Fibroblast of lung (primary cell): ENCODE data around the gene SPARC. TPM values are rescaled to one million over a fixed set of nuclear protein-coding genes. Genes with fewer than 3 reads are reported as not detected.

Source experiments
- DNase-seq, 2 donors: peaks; one replicate each; pipeline versions ENCODE4 v3.0.0 to v3.0.0-alpha.2; 2010; ENCODE audit warnings: low read depth in 2 of 2
- H2AFZ ChIP-seq: 2 replicates; pipeline ENCODE4 v1.5.1; 2012; ENCODE audit warnings: low read length, control low read depth, inconsistent platforms
- H3K27ac ChIP-seq: 2 replicates; pipeline ENCODE4 v1.5.1; 2011; ENCODE audit warnings: low read length, control low read depth; ENCODE audit not compliant: insufficient read depth
- H3K27me3 ChIP-seq: 2 replicates; pipeline ENCODE4 v1.5.1; 2011; ENCODE audit warnings: mild to moderate bottlenecking, low read length; ENCODE audit not compliant: control insufficient read depth, insufficient read depth
- H3K36me3 ChIP-seq: 2 replicates; pipeline ENCODE4 v1.5.1; 2011; ENCODE audit warnings: low read length; ENCODE audit not compliant: control insufficient read depth, insufficient read depth
- H3K4me1 ChIP-seq: 2 replicates; pipeline ENCODE4 v1.5.1; 2011; ENCODE audit warnings: low read length; ENCODE audit not compliant: control insufficient read depth, insufficient read depth; ENCODE audit errors: extremely low read depth
- H3K4me2 ChIP-seq: 2 replicates; pipeline ENCODE4 v1.5.1; 2011; ENCODE audit warnings: low read length, control low read depth; ENCODE audit not compliant: insufficient read depth; ENCODE audit errors: extremely low read depth
- H3K4me3 ChIP-seq, 4 experiments: fragments of 200-600 bp in 1 of 4; sonication (generic) in 1 of 4; replicated peaks in 1 of 4; 2 replicates each; pipeline ENCODE4 v1.5.1; 2011 to 2016; ENCODE audit warnings: low read length in 4 of 4, low read depth in 3 of 4, mild to moderate bottlenecking in 3 of 4, control low read depth in 2 of 4, inconsistent platforms in 1 of 4, mixed read lengths in 1 of 4; ENCODE audit not compliant: insufficient read depth in 1 of 4; ENCODE audit errors: control extremely low read depth in 1 of 4
- H3K79me2 ChIP-seq: 2 replicates; pipeline ENCODE4 v1.5.1; 2012; ENCODE audit warnings: mild to moderate bottlenecking, low read length, inconsistent platforms; ENCODE audit not compliant: control insufficient read depth, insufficient read depth
- H3K9ac ChIP-seq: 2 replicates; pipeline ENCODE4 v1.5.1; 2011; ENCODE audit warnings: mild to moderate bottlenecking, low read length, control low read depth; ENCODE audit not compliant: insufficient read depth
- H3K9me3 ChIP-seq: 2 replicates; pipeline ENCODE4 v1.5.1; 2012; ENCODE audit warnings: low read depth, low read length; ENCODE audit not compliant: control insufficient read depth, insufficient read depth
- H4K20me1 ChIP-seq: 2 replicates; pipeline ENCODE4 v1.5.1; 2011; ENCODE audit warnings: low read length; ENCODE audit not compliant: control insufficient read depth, insufficient read depth; ENCODE audit errors: extremely low read depth
- EZH2 ChIP-seq: IDR thresholded peaks from 2 replicates; pipeline ENCODE4 v1.5.1; 2012; ENCODE audit warnings: low read length, control low read depth, mild to moderate bottlenecking; ENCODE audit errors: missing control alignments
- polyA plus RNA-seq, 2 donors: library from polyadenylated mRNA; depleted of rRNA in 1 of 2; stranded (reverse) in 1 of 2; unstranded in 1 of 2; fragments of >200 nt; gene quantifications; 2 replicates each; pipeline ENCODE4 v1.2.1, GENCODE V29; 2011 to 2012; ENCODE audit warnings: missing spikeins in 1 of 2
- total RNA-seq: library from RNA; depleted of rRNA; stranded (reverse); fragments of >200 nt; gene quantifications from 2 replicates; pipeline ENCODE4 v1.2.1, GENCODE V29; 2014
- TF ChIP-seq, protein P1 (sequence below), 2 donors: IDR thresholded peaks in 1 of 2; conservative IDR thresholded peaks in 1 of 2; 1 replicate in 1 of 2; 2 replicates in 1 of 2; pipeline ENCODE4 v1.5.1; 2011 to 2012; ENCODE audit warnings: low read length in 2 of 2, control low read depth in 1 of 2, inconsistent platforms in 1 of 2, low read depth in 1 of 2, mild to moderate bottlenecking in 1 of 2

SPARC gene
- total and polyA plus RNA-seq, 2 donors (not counting 1 experiment from before 2014, with no cell fraction given): 408 to 6,513 TPM

DNA sequence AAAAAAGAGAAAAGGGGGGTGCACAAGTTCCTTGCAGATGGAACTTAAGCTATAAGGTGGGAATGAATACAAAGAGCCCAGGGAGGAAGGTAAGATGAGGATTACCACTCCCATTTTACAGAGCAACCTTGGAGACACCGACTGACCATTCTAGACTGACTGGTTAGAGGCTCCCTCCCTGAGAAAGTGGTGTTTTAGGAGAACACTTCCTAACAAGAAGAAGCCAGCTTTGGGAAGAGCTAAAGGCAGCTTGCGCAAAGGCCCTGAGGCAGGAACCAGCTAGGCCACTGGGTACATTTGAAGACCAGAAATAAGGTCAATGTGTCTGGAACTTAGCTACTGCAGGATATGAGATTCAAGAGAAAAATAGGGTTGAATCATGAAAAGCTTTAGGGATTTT, 38.6 kb downstream of the SPARC start:
- Histone ChIP-seq H3K79me2 (no peaks in the 10 kb centered on the region), H4K20me1 (no peaks in the 10 kb centered on the region), H3K4me3 (no peak overlapping the region), H3K9ac (no peak overlapping the region), H3K36me3 (no peaks in the 10 kb centered on the region), H2AFZ (no peak overlapping the region), H3K9me3 (no peaks in the 10 kb centered on the region), H3K27ac (no peak overlapping the region), H3K4me1 (no peaks in the 10 kb centered on the region), H3K27me3 (no peaks in the 10 kb centered on the region), H3K4me2 (no peak overlapping the region)
- no peak for DNase-seq
- no peak for TF ChIP-seq EZH2
- TF ChIP-seq, protein P1, sequence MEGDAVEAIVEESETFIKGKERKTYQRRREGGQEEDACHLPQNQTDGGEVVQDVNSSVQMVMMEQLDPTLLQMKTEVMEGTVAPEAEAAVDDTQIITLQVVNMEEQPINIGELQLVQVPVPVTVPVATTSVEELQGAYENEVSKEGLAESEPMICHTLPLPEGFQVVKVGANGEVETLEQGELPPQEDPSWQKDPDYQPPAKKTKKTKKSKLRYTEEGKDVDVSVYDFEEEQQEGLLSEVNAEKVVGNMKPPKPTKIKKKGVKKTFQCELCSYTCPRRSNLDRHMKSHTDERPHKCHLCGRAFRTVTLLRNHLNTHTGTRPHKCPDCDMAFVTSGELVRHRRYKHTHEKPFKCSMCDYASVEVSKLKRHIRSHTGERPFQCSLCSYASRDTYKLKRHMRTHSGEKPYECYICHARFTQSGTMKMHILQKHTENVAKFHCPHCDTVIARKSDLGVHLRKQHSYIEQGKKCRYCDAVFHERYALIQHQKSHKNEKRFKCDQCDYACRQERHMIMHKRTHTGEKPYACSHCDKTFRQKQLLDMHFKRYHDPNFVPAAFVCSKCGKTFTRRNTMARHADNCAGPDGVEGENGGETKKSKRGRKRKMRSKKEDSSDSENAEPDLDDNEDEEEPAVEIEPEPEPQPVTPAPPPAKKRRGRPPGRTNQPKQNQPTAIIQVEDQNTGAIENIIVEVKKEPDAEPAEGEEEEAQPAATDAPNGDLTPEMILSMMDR (conservative IDR thresholded peaks at IDR 0.05 in 1 of 2, IDR thresholded peaks at IDR 0.05 in 1 of 2; ENCODE audit: low read depth in 1 of 2, low read length in 2 of 2): no peak

DNA sequence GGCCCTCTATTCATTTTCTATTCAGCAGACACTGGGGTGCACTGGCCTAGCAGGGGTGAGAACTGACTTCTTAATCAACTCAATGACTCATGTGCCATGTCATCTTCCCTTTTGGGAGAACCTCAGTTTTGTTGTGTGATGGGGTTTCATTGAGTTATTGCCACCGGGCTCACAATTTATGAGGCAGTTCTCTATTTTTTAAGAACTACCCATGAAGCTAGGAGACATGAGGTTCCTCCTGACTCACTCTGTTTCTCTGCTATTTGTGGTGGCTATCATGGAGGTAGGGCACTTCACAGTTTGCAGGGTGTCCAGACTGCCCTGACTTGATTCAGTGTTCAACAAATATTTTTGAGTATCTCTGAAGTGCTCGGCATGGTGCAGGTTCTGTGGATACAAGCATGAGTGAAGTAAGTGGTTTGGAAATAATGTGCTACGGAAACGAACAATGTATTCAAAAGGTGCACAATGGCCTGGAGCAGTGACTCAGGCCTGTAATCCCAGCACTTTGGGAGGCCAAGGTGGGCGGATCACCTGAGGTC, 39.3 kb downstream of the SPARC start:
- no peak overlapping the region for H3K27ac ChIP-seq
- H3K36me3 ChIP-seq: no peaks in the 10 kb centered on the region
- no peak overlapping the region for H2AFZ ChIP-seq
- no peak overlapping the region for H3K4me3 ChIP-seq
- no peaks in the 10 kb centered on the region for H4K20me1 ChIP-seq
- no peaks in the 10 kb centered on the region for H3K79me2 ChIP-seq
- no peak for DNase-seq
- no peaks in the 10 kb centered on the region for H3K4me1 ChIP-seq
- H3K9ac ChIP-seq: no peak overlapping the region
- TF ChIP-seq, protein P1 (conservative IDR thresholded peaks at IDR 0.05 in 1 of 2, IDR thresholded peaks at IDR 0.05 in 1 of 2; ENCODE audit: low read depth in 1 of 2, low read length in 2 of 2): no peak
- no peak for TF ChIP-seq EZH2
- no peaks in the 10 kb centered on the region for H3K9me3 ChIP-seq
- no peak overlapping the region for H3K4me2 ChIP-seq
- peaks cover 3% of the 10 kb centered on the region for H3K27me3 ChIP-seq

DNA sequence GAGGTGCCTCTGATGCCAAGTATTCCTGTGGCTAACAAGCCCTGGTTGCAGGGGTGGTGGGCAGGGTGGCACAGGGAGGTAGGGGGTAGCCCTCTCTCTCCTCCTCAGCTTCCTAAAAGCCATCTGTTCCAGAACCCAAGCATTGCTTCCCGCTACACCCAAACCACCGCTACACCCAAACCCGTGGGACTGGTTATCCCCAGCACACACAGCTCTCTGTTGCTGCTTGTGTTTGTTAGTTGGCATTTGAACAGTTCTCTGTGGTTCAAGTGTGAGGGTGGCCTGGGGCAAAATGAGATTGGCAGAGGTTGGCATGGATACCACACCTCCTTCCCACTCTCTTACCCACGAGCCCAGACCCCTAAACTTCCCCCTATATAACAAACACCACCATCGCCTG, 40.4 kb downstream of the SPARC start:
- no peak overlapping the region for H3K4me2 ChIP-seq
- no peaks in the 10 kb centered on the region for H3K36me3 ChIP-seq
- no peak for DNase-seq
- no peaks in the 10 kb centered on the region for H3K4me1 ChIP-seq
- H4K20me1 ChIP-seq: no peaks in the 10 kb centered on the region
- no peak overlapping the region for H3K4me3 ChIP-seq
- H2AFZ ChIP-seq: no peak overlapping the region
- peaks cover 3% of the 10 kb centered on the region for H3K27me3 ChIP-seq
- TF ChIP-seq, protein P1 (conservative IDR thresholded peaks at IDR 0.05 in 1 of 2, IDR thresholded peaks at IDR 0.05 in 1 of 2; ENCODE audit: low read depth in 1 of 2, low read length in 2 of 2): no peak
- no peak for TF ChIP-seq EZH2
- H3K9ac ChIP-seq: no peak overlapping the region
- no peak overlapping the region for H3K27ac ChIP-seq
- no peaks in the 10 kb centered on the region for H3K9me3 ChIP-seq
- no peaks in the 10 kb centered on the region for H3K79me2 ChIP-seq
